IMR-90 (cell line): Measurements from ENCODE around the gene LAMA4.

Experiments
- CEBPB ChIP-seq: IDR thresholded peaks from 2 replicates; pipeline ENCODE4 v1.6.1; 2012; ENCODE audit warnings: low read depth, low read length, improper control_type of control experiment
- MXI1 ChIP-seq: IDR thresholded peaks from 2 replicates; pipeline ENCODE4 v1.6.1; 2012; ENCODE audit warnings: low read depth, mild to moderate bottlenecking, low read length, moderate library complexity, borderline replicate concordance
- POLR2A ChIP-seq: IDR thresholded peaks from 2 replicates; pipeline ENCODE4 v1.6.1; 2012; ENCODE audit warnings: mild to moderate bottlenecking, low read depth, low read length
- TF ChIP-seq, protein P1 (sequence below): conservative IDR thresholded peaks from 2 replicates; pipeline ENCODE4 v1.5.1; 2012; ENCODE audit warnings: mild to moderate bottlenecking, low read depth, low read length, improper control_type of control experiment
- TF ChIP-seq, protein P2 (sequence below): fragments of 150-350 bp; IDR thresholded peaks from 2 replicates; pipeline ENCODE4 v1.6.1; 2016; ENCODE audit warnings: low read depth, mild to moderate bottlenecking, low read length, moderate library complexity, borderline replicate concordance
- TF ChIP-seq, protein P3 (sequence below): fragments of 150-350 bp; IDR thresholded peaks from 2 replicates; pipeline ENCODE4 v1.6.1; 2017; ENCODE audit warnings: mild to moderate bottlenecking, antibody characterized with exemption, low read length, low read depth

DNA sequence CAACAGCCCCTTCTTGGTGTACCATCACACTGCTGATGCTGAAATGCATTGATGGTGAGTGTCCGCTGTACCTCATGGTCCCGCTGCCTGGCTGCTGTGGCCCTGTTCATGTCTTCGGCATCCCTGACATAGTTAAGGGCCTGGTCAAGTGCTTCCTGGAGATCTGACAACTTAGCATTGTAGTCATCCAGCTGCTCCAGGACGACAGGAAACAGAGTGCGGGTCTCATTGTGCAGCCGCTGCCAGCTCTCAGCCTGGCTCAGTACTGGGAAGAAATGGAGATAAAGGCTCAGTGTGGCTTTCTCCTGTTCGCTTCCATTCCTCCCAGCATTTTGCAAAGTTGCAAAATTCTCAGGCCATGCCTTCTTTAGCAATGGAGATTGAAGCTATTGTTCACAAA is 81.8 kb downstream of the LAMA4 start:
- no peak for TF ChIP-seq POLR2A
- TF ChIP-seq, protein P1, sequence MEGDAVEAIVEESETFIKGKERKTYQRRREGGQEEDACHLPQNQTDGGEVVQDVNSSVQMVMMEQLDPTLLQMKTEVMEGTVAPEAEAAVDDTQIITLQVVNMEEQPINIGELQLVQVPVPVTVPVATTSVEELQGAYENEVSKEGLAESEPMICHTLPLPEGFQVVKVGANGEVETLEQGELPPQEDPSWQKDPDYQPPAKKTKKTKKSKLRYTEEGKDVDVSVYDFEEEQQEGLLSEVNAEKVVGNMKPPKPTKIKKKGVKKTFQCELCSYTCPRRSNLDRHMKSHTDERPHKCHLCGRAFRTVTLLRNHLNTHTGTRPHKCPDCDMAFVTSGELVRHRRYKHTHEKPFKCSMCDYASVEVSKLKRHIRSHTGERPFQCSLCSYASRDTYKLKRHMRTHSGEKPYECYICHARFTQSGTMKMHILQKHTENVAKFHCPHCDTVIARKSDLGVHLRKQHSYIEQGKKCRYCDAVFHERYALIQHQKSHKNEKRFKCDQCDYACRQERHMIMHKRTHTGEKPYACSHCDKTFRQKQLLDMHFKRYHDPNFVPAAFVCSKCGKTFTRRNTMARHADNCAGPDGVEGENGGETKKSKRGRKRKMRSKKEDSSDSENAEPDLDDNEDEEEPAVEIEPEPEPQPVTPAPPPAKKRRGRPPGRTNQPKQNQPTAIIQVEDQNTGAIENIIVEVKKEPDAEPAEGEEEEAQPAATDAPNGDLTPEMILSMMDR = no peak
- TF ChIP-seq, protein P2, sequence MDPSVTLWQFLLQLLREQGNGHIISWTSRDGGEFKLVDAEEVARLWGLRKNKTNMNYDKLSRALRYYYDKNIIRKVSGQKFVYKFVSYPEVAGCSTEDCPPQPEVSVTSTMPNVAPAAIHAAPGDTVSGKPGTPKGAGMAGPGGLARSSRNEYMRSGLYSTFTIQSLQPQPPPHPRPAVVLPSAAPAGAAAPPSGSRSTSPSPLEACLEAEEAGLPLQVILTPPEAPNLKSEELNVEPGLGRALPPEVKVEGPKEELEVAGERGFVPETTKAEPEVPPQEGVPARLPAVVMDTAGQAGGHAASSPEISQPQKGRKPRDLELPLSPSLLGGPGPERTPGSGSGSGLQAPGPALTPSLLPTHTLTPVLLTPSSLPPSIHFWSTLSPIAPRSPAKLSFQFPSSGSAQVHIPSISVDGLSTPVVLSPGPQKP = no peak
- no peak for TF ChIP-seq CEBPB
- TF ChIP-seq, protein P3, sequence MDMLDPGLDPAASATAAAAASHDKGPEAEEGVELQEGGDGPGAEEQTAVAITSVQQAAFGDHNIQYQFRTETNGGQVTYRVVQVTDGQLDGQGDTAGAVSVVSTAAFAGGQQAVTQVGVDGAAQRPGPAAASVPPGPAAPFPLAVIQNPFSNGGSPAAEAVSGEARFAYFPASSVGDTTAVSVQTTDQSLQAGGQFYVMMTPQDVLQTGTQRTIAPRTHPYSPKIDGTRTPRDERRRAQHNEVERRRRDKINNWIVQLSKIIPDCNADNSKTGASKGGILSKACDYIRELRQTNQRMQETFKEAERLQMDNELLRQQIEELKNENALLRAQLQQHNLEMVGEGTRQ = no peak
- TF ChIP-seq MXI1 = no peak
